ENCODE measurements around the gene ICAM2. TPM values are rescaled to one million over a fixed set of nuclear protein-coding genes. Genes with fewer than 3 reads are reported as not detected.
A peak's percentile ranks its signal among the peaks of the same experiment; 100 is the strongest.

The ICAM2 gene
- total and polyA plus RNA-seq, 2 donors from 2014 or later, result 38.8 to 55.8 TPM

GRCh38 chr17:64036198-64036922 is 15.9 kb upstream of the ICAM2 start:
- TF ChIP-seq, protein P1, sequence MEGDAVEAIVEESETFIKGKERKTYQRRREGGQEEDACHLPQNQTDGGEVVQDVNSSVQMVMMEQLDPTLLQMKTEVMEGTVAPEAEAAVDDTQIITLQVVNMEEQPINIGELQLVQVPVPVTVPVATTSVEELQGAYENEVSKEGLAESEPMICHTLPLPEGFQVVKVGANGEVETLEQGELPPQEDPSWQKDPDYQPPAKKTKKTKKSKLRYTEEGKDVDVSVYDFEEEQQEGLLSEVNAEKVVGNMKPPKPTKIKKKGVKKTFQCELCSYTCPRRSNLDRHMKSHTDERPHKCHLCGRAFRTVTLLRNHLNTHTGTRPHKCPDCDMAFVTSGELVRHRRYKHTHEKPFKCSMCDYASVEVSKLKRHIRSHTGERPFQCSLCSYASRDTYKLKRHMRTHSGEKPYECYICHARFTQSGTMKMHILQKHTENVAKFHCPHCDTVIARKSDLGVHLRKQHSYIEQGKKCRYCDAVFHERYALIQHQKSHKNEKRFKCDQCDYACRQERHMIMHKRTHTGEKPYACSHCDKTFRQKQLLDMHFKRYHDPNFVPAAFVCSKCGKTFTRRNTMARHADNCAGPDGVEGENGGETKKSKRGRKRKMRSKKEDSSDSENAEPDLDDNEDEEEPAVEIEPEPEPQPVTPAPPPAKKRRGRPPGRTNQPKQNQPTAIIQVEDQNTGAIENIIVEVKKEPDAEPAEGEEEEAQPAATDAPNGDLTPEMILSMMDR (IDR thresholded peaks at IDR 0.05; ENCODE audit: borderline replicate concordance, extremely low read depth, insufficient read depth), result no peak
- Histone ChIP-seq H3K4me3 (ENCODE audit: low read length in 3 of 3) (no peak overlapping the region), H3K27me3 (ENCODE audit: control insufficient read depth, insufficient read depth, low read length) (no peaks in the 10 kb centered on the region), H3K36me3 (ENCODE audit: control insufficient read depth in 2 of 3, insufficient read depth in 3 of 3, low read length in 3 of 3) (no peaks in the 10 kb centered on the region), H3K27ac (ENCODE audit: low read depth in 2 of 2, low read length in 2 of 2) (no peak overlapping the region), H3K9me3 (ENCODE audit: control insufficient read depth in 2 of 3, insufficient read depth in 1 of 3, low read length in 3 of 3) (no peaks in the 10 kb centered on the region), H3K4me1 (ENCODE audit: control insufficient read depth in 2 of 3, insufficient read depth in 2 of 3, low read depth in 1 of 3, low read length in 3 of 3) (no peaks in the 10 kb centered on the region), H3K9ac (ENCODE audit: low read length in 3 of 3) (no peak overlapping the region)
- FAIRE-seq (no peak), DNase-seq (no peak)
- intact Hi-C loops (cut with DNase I), result no loop called here

DNA sequence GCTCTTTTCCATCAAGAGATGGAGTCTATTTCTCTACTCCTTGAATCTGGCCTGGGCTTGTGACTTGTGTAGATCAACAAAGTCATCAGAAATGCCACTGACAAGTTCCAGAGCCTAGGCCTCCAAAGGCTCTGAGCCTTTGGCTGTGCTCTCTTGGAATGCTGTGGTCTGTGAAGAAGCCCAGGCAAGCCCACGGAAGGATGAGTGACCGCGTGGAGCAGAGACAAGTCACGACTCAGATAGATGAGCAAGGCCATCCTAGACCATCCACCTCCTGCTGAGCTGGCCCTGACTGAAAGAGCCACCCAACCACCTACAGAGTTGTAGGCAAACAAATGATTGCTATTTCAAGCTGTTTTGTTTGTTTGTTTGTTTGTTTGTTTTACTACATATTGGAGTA is 11.6 kb upstream of the ICAM2 start:
- intact Hi-C loops (cut with DNase I), result no loop called here
- FAIRE-seq, result no peak
- no peak for DNase-seq

DNA sequence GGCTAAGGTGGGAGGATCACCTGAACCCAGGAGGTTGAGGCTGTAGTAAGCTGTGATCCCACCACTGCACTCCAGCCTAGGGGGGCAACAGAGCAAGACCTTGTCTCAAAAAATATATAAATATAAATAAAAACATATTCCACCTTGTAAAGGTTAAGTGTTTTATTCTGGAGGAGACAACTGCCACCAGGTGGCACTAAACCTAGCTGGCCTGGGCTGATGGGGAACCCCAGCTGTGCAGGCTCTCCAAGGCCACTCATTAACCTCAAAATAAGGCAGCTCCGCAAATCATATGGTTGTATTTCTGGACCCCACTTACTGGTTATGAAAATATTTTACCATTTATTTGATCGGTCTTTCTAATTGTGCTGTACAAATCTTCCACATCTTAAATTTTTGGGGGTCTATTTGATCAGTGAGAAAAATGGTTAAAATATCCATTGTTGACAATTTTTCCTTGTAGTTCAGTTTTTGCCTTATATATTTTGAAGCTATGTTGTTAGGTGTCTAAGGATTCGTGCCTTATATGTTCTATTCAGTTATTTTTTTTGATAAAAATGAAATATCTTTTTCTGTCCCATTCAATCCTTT is 8.5 kb upstream of the ICAM2 start:
- DNase-seq (peak in 3 of 5 donors; percentile 46 to 70 (median 63)), FAIRE-seq (no peak)
- H3K9ac ChIP-seq (ENCODE audit: low read length in 3 of 3), result no peak overlapping the region

More for the DNA sequence above, 11.6 kb upstream of the ICAM2 start:
- TF ChIP-seq, protein P1 (IDR thresholded peaks at IDR 0.05; ENCODE audit: borderline replicate concordance, extremely low read depth, insufficient read depth), result no peak
- Histone ChIP-seq H3K9ac (ENCODE audit: low read length in 3 of 3) (no peak overlapping the region), H3K27ac (ENCODE audit: low read depth in 2 of 2, low read length in 2 of 2) (no peak overlapping the region), H3K4me3 (ENCODE audit: low read length in 3 of 3) (no peak overlapping the region), H3K4me1 (ENCODE audit: control insufficient read depth in 2 of 3, insufficient read depth in 2 of 3, low read depth in 1 of 3, low read length in 3 of 3) (no peaks in the 10 kb centered on the region), H3K27me3 (ENCODE audit: control insufficient read depth, insufficient read depth, low read length) (no peaks in the 10 kb centered on the region), H3K36me3 (ENCODE audit: control insufficient read depth in 2 of 3, insufficient read depth in 3 of 3, low read length in 3 of 3) (no peaks in the 10 kb centered on the region), H3K9me3 (ENCODE audit: control insufficient read depth in 2 of 3, insufficient read depth in 1 of 3, low read length in 3 of 3) (no peaks in the 10 kb centered on the region)

More for the DNA sequence above, 8.5 kb upstream of the ICAM2 start:
- intact Hi-C loops (cut with DNase I), result loop anchor here (5.0 kb wide), 1 partner anchor 103 kb away; the partner anchor contains the start of gene ERN1
- TF ChIP-seq, protein P1 (IDR thresholded peaks at IDR 0.05; ENCODE audit: borderline replicate concordance, extremely low read depth, insufficient read depth), result peak; percentile 79
- no peak overlapping the region for H3K4me3 ChIP-seq (ENCODE audit: low read length in 3 of 3)
- H3K4me1 ChIP-seq (ENCODE audit: control insufficient read depth in 2 of 3, insufficient read depth in 2 of 3, low read depth in 1 of 3, low read length in 3 of 3), result peaks cover 0 to 3% (median 0%) of the 10 kb centered on the region in 3 donors
- no peaks in the 10 kb centered on the region for H3K27me3 ChIP-seq (ENCODE audit: control insufficient read depth, insufficient read depth, low read length)
- H3K9me3 ChIP-seq (ENCODE audit: control insufficient read depth in 2 of 3, insufficient read depth in 1 of 3, low read length in 3 of 3), result no peaks in the 10 kb centered on the region
- H3K27ac ChIP-seq (ENCODE audit: low read depth in 2 of 2, low read length in 2 of 2), result no peak overlapping the region
- H3K36me3 ChIP-seq (ENCODE audit: control insufficient read depth in 2 of 3, insufficient read depth in 3 of 3, low read length in 3 of 3), result no peaks in the 10 kb centered on the region

Data from kidney (tissue), 14 donors.